GM12878 (cell line): ENCODE results near the gene CRTC3. TPM values are rescaled to one million over a fixed set of nuclear protein-coding genes. Genes with fewer than 3 reads are reported as not detected.
A peak's percentile ranks its signal among the peaks of the same experiment; 100 is the strongest.
"Not testable (repeated sequence)": the region's sequence is repeated elsewhere in the genome, so short reads cannot be mapped to it uniquely, and the experiment has no call there.

ENCODE experiments used
- ATAC-seq: fragments of 200-7000 bp; cut with Tn5 transposase; 3 replicates; pipeline ENCODE4 v1.9.1; 2020; ENCODE audit warnings: mild to moderate bottlenecking, moderate library complexity
- BruUV-seq: library from RNA; stranded (reverse); fragments of 400-500 nt; replicated peaks from 2 replicates; lab custom pipeline; 2021; lab: Mats Ljungman, UMichigan
- CTCF ChIA-PET: fragments of 300-600 bp; sonication (Branson Sonifier 250); formaldehyde crosslinking; extraction: SDS; loops from one replicate; lab custom pipeline; 2021; ENCODE audit warnings: inconsistent platforms; lab: Yijun Ruan, JAX
- POLR2A ChIA-PET: fragments of 350-600 bp; formaldehyde crosslinking; extraction: SDS; loops from one replicate; lab custom pipeline; 2021; ENCODE audit warnings: inconsistent platforms; lab: Charles Lee
- RAD21 ChIA-PET: fragments of 300-600 bp; sonication (Branson Sonifier 250); formaldehyde crosslinking; loops from one replicate; lab custom pipeline; 2023; ENCODE audit warnings: antibody characterized with exemption; ENCODE audit not compliant: unreplicated experiment; lab: Charles Lee
- SMC1A ChIA-PET: fragments of 300-600 bp; sonication (Branson Sonifier 250); formaldehyde crosslinking; loops from one replicate; lab custom pipeline; 2023; ENCODE audit not compliant: unreplicated experiment, uncharacterized antibody; lab: Charles Lee
- DNase-seq: peaks from one replicate; pipeline ENCODE4 v3.0.0-alpha.2; 2011; ENCODE audit warnings: low read depth, low spot score
- FAIRE-seq: peaks from 3 replicates; lab custom pipeline; 2011; peaks lifted over from hg19 to GRCh38; lab: Jason Lieb, UNC
- H2AFZ ChIP-seq: 2 replicates; pipeline ENCODE4 v1.6.0; 2011; ENCODE audit warnings: low read depth, low read length, control low read depth; ENCODE audit not compliant: control insufficient read depth
- H3K27ac ChIP-seq: 2 replicates; pipeline ENCODE4 v1.5.1; 2011; ENCODE audit warnings: control low read depth; ENCODE audit not compliant: control insufficient read depth, insufficient read depth
- H3K27me3 ChIP-seq, 2 experiments: replicated peaks in 1 of 2; 2 replicates each; pipeline versions ENCODE4 v1.6.0 to v1.6.1; 2011; ENCODE audit warnings: low read length in 1 of 2; ENCODE audit not compliant: control insufficient read depth in 2 of 2, insufficient read depth in 2 of 2
- H3K36me3 ChIP-seq, 2 experiments: 2 replicates each; pipeline ENCODE4 v1.5.1; 2011; ENCODE audit warnings: low read length in 1 of 2; ENCODE audit not compliant: control insufficient read depth in 2 of 2, insufficient read depth in 2 of 2
- H3K4me1 ChIP-seq: 2 replicates; pipeline ENCODE4 v1.6.1; 2011; ENCODE audit warnings: mild to moderate bottlenecking, low read length, moderate library complexity, mixed read lengths; ENCODE audit not compliant: control insufficient read depth, insufficient read depth
- H3K4me2 ChIP-seq: 2 replicates; pipeline ENCODE4 v1.6.0; 2011; ENCODE audit warnings: control low read depth; ENCODE audit not compliant: control insufficient read depth, insufficient read depth
- H3K4me3 ChIP-seq: fragments of 200-600 bp; sonication (generic); 2 replicates; pipeline ENCODE4 v1.5.1; 2016
- H3K79me2 ChIP-seq: 2 replicates; pipeline ENCODE4 v1.6.0; 2011; ENCODE audit warnings: low read length; ENCODE audit not compliant: control insufficient read depth, insufficient read depth
- H3K9ac ChIP-seq: 2 replicates; pipeline ENCODE4 v1.8.0; 2011; ENCODE audit warnings: low read length, control low read depth, mixed read lengths; ENCODE audit not compliant: control insufficient read depth, insufficient read depth
- H3K9me3 ChIP-seq: replicated peaks from 3 replicates; pipeline ENCODE4 v1.5.1; 2011; ENCODE audit warnings: mild to moderate bottlenecking, low read length; ENCODE audit not compliant: control insufficient read depth, insufficient read depth
- H4K20me1 ChIP-seq: 2 replicates; pipeline ENCODE4 v1.6.0; 2011; ENCODE audit not compliant: control insufficient read depth, insufficient read depth
- BACH1 ChIP-seq: fragments of 450-650 bp; IDR thresholded peaks from 2 replicates; pipeline ENCODE4 v1.6.1; 2017; ENCODE audit warnings: mild to moderate bottlenecking, borderline replicate concordance
- ETV6 ChIP-seq, 2 experiments: fragments of 450-650 bp in 1 of 2; IDR thresholded peaks in 1 of 2; conservative IDR thresholded peaks in 1 of 2; 2 replicates each; pipeline ENCODE4 v1.6.1; 2014; ENCODE audit warnings: antibody characterized with exemption in 1 of 2, borderline replicate concordance in 1 of 2, low read depth in 1 of 2, mild to moderate bottlenecking in 1 of 2, moderate library complexity in 1 of 2
- GATAD2B ChIP-seq: fragments of 450-650 bp; conservative IDR thresholded peaks from 2 replicates; pipeline ENCODE4 v1.6.1; 2017; ENCODE audit warnings: low read depth, mild to moderate bottlenecking, moderate library complexity
- IKZF1 ChIP-seq: fragments of 450-650 bp; conservative IDR thresholded peaks from 2 replicates; pipeline ENCODE4 v1.6.1; 2017; ENCODE audit warnings: antibody characterized with exemption, mild to moderate bottlenecking
- NFIC ChIP-seq: IDR thresholded peaks from 2 replicates; pipeline ENCODE4 v1.6.1; 2012; ENCODE audit warnings: low read depth, mild to moderate bottlenecking, inconsistent platforms, low read length, moderate library complexity
- ZNF207 ChIP-seq: fragments of 450-650 bp; IDR thresholded peaks from 2 replicates; pipeline ENCODE4 v1.6.1; 2014; ENCODE audit warnings: antibody characterized with exemption, mild to moderate bottlenecking, borderline replicate concordance
- WGBS: methylation state at CpG from one replicate; pipeline ENCODE4 v1.1.6; 2016; ENCODE audit warnings: low lambda C conversion rate; ENCODE audit not compliant: insufficient replicate concordance, insufficient coverage; ENCODE audit errors: missing lambda C conversion rate; 5-methylcytosine and 5-hydroxymethylcytosine counted together
- in situ Hi-C: fragments of 300-500 bp; cut with MboI; formaldehyde crosslinking; loops from 9 replicates; pipeline ENCODE4 v1.14.3; 2018; ENCODE audit warnings: mixed read lengths
- intact Hi-C: fragments of 100-400 bp; cut with micrococcal nuclease; formaldehyde crosslinking; loops from one replicate; pipeline ENCODE4 v1.14.2; 2022; ENCODE audit not compliant: unreplicated experiment
- polyA plus RNA-seq, 11 experiments: library from polyadenylated mRNA; depleted of rRNA in 4 of 11; unstranded in 6 of 11; stranded (reverse) in 5 of 11; fragments of >200 nt; fragmentation: Nextera tagmentation in 4 of 11; fragmentation: Illumina TruSeq in 1 of 11; extraction: Ambion mirVana in 4 of 11; extraction: Trizol in 1 of 11; gene quantifications; 1 replicate in 1 of 11; 2 replicates in 10 of 11; pipeline versions ENCODE4 v1.2.1 to v1.2.3, GENCODE V29; 2011 to 2016; ENCODE audit warnings: inconsistent platforms in 2 of 11, missing spikeins in 2 of 11, low read depth in 1 of 11
- total RNA-seq, 4 experiments: library from RNA; depleted of rRNA in 3 of 4; stranded (reverse); fragments of >200 nt in 3 of 4; fragmentation: Illumina TruSeq in 1 of 4; extraction: Trizol in 1 of 4; gene quantifications; 2 replicates each; pipeline versions ENCODE4 v1.2.1 to v1.2.3, GENCODE V29; 2013 to 2021
- TF ChIP-seq, protein P1 (sequence below): fragments of 450-650 bp; IDR thresholded peaks from 2 replicates; pipeline ENCODE4 v1.6.1; 2017; ENCODE audit warnings: mild to moderate bottlenecking, low read depth, inconsistent platforms; ENCODE audit not compliant: poor library complexity, severe bottlenecking

Gene CRTC3
- total and polyA plus RNA-seq, 10 of the 15 experiments (the other 5 are each of a cell fraction or from before 2014, with no cell fraction given), result 3.5 to 36.9 (median 18.9) TPM

DNA sequence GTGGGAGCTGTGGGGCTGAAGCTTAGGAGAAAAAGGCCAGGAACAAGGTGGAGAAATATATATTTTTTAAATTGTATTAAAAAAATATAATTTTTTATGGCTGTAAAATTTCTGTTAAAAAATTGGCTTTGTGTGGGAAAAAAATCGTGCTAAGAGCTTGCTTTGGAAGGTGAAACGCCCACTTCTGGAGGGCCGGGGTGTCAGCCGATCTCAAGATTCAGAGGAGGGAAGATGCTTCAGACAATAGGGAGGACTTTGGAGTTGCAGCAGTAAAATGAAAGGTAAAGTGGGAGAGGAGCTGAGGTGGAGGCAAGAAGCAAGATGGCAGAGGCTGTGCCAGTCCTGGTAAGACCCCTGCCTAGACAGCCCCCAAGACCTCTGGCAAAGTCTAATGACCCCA lies 141.5 kb downstream of the CRTC3 start:
- in situ Hi-C loops, result no loop called here
- no peak overlapping the region for H2AFZ ChIP-seq
- CTCF ChIA-PET, result interaction anchor here (2.2 kb wide), 1 partner anchor 15 kb away, joined by 6 read pairs; no protein-coding TSS in a partner anchor

DNA sequence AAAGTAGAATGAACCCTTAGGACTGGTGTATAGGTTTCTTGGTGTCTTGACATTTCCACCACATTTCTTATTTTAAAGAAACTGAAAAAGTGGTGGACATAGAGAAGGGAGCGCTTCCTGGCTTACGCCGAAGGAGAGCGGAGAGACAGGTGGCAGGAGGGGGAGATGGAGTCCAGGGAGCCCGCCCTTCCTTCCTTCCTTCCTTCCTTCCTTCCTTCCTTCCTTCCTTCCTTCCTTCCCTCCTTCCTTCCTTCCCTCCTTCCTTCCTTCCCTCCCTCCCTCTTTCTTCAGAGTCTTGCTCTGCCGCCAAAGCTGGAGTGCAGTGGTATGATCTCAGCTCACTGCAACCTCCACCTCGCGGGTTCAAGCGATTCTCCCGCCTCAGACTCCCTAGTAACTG lies 143.6 kb downstream of the CRTC3 start:
- DNase-seq, POLR2A ChIA-PET, H3K36me3 ChIP-seq, H3K79me2 ChIP-seq, H2AFZ ChIP-seq, H3K4me3 ChIP-seq, H3K9ac ChIP-seq, intact Hi-C loops, RAD21 ChIA-PET, SMC1A ChIA-PET, BruUV-seq, H3K27ac ChIP-seq, H3K27me3 ChIP-seq, ATAC-seq, H4K20me1 ChIP-seq, FAIRE-seq, H3K4me1 ChIP-seq, CTCF ChIA-PET, H3K9me3 ChIP-seq, in situ Hi-C loops, H3K4me2 ChIP-seq: not testable (repeated sequence)
- peak in 1 of 2 experiments; percentile 76; a peak in 2 of 4 replicates for TF ChIP-seq ETV6 (conservative IDR thresholded peaks at IDR 0.05 in 1 of 2, IDR thresholded peaks at IDR 0.05 in 1 of 2; ENCODE audit: borderline replicate concordance in 1 of 2, low read depth in 1 of 2)
- WGBS, result 88% methylated on average over 10 of the region's 10 CpGs

More for the DNA sequence above, 141.5 kb downstream of the CRTC3 start:
- ChIA-PET POLR2A (interaction anchor here (1.1 to 1.4 kb wide), 2 partner anchors 11 to 15 kb away, joined by 3 to 4 read pairs; no protein-coding TSS in a partner anchor), RAD21 (interaction anchor here (0.8 to 2.1 kb wide), 2 partner anchors 23 to 365 kb away, joined by 3 to 6 read pairs; no protein-coding TSS in a partner anchor), SMC1A (interaction anchor here (0.6 to 11.0 kb wide), 2 partner anchors 13 to 219 kb away, joined by 4 to 112 read pairs; no protein-coding TSS in a partner anchor)
- intact Hi-C loops, result no loop called here
- no peaks in the 10 kb centered on the region for H3K9me3 ChIP-seq
- no peaks in the 10 kb centered on the region for H4K20me1 ChIP-seq
- WGBS, result 73% methylated on average over 4 of the region's 4 CpGs
- TF ChIP-seq IKZF1, result no peak
- TF ChIP-seq ZNF207, result no peak
- no peak for TF ChIP-seq BACH1
- no peak for TF ChIP-seq GATAD2B
- TF ChIP-seq, protein P1, sequence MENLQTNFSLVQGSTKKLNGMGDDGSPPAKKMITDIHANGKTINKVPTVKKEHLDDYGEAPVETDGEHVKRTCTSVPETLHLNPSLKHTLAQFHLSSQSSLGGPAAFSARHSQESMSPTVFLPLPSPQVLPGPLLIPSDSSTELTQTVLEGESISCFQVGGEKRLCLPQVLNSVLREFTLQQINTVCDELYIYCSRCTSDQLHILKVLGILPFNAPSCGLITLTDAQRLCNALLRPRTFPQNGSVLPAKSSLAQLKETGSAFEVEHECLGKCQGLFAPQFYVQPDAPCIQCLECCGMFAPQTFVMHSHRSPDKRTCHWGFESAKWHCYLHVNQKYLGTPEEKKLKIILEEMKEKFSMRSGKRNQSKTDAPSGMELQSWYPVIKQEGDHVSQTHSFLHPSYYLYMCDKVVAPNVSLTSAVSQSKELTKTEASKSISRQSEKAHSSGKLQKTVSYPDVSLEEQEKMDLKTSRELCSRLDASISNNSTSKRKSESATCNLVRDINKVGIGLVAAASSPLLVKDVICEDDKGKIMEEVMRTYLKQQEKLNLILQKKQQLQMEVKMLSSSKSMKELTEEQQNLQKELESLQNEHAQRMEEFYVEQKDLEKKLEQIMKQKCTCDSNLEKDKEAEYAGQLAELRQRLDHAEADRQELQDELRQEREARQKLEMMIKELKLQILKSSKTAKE, result no peak
- TF ChIP-seq NFIC, result no peak
- no peak for FAIRE-seq
- H3K27ac ChIP-seq, result no peak overlapping the region
- ATAC-seq, result no peak
- peaks cover 22% of the 10 kb centered on the region for H3K4me1 ChIP-seq
- no peaks in the 10 kb centered on the region for H3K27me3 ChIP-seq
- no TSS peak for BruUV-seq
- no peak overlapping the region for H3K9ac ChIP-seq
- no peak overlapping the region for H3K4me2 ChIP-seq
- no peaks in the 10 kb centered on the region for H3K36me3 ChIP-seq
- peaks cover 2% of the 10 kb centered on the region for H3K79me2 ChIP-seq
- DNase-seq, result no peak
- H3K4me3 ChIP-seq, result no peak overlapping the region
